ENCODE measurements around the gene GID8. TPM values are rescaled to one million over a fixed set of nuclear protein-coding genes. Genes with fewer than 3 reads are reported as not detected.

GID8 gene
- total RNA-seq, 4 donors from 2014 or later = 23.2 to 34.8 (median 27.9) TPM

GRCh38 chr20:62951896-62952372, 14.0 kb downstream of the GID8 start:
- peaks cover 0 to 42% of the 10 kb centered on the region in 2 donors for H3K36me3 ChIP-seq
- H3K4me3 ChIP-seq = peak overlapping the region in 1 of 2 donors; percentile 48
- no peaks in the 10 kb centered on the region for H3K9me3 ChIP-seq
- WGBS, 2 donors (ENCODE audit: low coverage in 1 of 2) = 82% methylated on average over 3 of the region's 8 CpGs; no CpG with 5 or more reads in 1 of the 2 donors
- no peaks in the 10 kb centered on the region for H3K27me3 ChIP-seq
- no peak for ATAC-seq
- H3K4me1 ChIP-seq = peaks cover 5 to 38% (median 29%) of the 10 kb centered on the region in 3 donors
- TF ChIP-seq POLR2A (IDR thresholded peaks at IDR 0.05) (no peak), EP300 (IDR thresholded peaks at IDR 0.05) (no peak), CTCF (IDR thresholded peaks at IDR 0.05) (no peak), POLR2AphosphoS5 (IDR thresholded peaks at IDR 0.05) (no peak)
- H3K27ac ChIP-seq = peak overlapping the region in 3 of 4 donors; percentile 90 to 98 (median 93)

GRCh38 chr20:62952373-62952967, 14.5 kb downstream of the GID8 start, which contains the start of gene SLC17A9:
Gene SLC17A9 (plus strand): TSS chr20:62952709. CDS start chr20:62952831, 122 bp downstream.
- H3K4me1 ChIP-seq = peaks cover 5 to 33% (median 29%) of the 10 kb centered on the region in 3 donors
- 54% methylated on average over 3 of the region's 37 CpGs; no CpG with 5 or more reads in 1 of the 2 donors for WGBS, 2 donors (ENCODE audit: low coverage in 1 of 2)
- peak within 1 kb of the TSS; percentile 74 to 98 (median 92) for H3K27ac ChIP-seq
- no peaks in the 10 kb centered on the region for H3K27me3 ChIP-seq
- peak; percentile 47 for ATAC-seq
- H3K9me3 ChIP-seq = no peaks in the 10 kb centered on the region
- peaks cover 0 to 36% of the 10 kb centered on the region in 2 donors for H3K36me3 ChIP-seq
- peak; percentile 13 for TF ChIP-seq POLR2AphosphoS5 (IDR thresholded peaks at IDR 0.05)
- no peak for TF ChIP-seq EP300 (IDR thresholded peaks at IDR 0.05)
- no peak for TF ChIP-seq POLR2A (IDR thresholded peaks at IDR 0.05)
- TF ChIP-seq CTCF (IDR thresholded peaks at IDR 0.05) = peak in 2 of 4 experiments; percentile 21 to 22
- peak within 1 kb of the TSS; percentile 3 to 48 for H3K4me3 ChIP-seq

- ATAC-seq = no peak
- Histone ChIP-seq H3K27ac (peak overlapping the region; percentile 74 to 98 (median 92)), H3K27me3 (no peaks in the 10 kb centered on the region), H3K36me3 (peaks cover 0 to 33% of the 10 kb centered on the region in 2 donors), H3K4me1 (peaks cover 5 to 33% (median 29%) of the 10 kb centered on the region in 3 donors), H3K9me3 (no peaks in the 10 kb centered on the region), H3K4me3 (peak overlapping the region in 1 of 2 donors; percentile 48)
- TF ChIP-seq EP300 (IDR thresholded peaks at IDR 0.05) = no peak
- no peak for TF ChIP-seq CTCF (IDR thresholded peaks at IDR 0.05)
- no peak for TF ChIP-seq POLR2A (IDR thresholded peaks at IDR 0.05)
- TF ChIP-seq POLR2AphosphoS5 (IDR thresholded peaks at IDR 0.05) = no peak
- no CpG with 5 or more reads among the region's 19 CpGs for WGBS, 2 donors (ENCODE audit: low coverage in 1 of 2)
Observed at GRCh38 chr20:62952968-62953838, 15.3 kb downstream of the GID8 start.

GRCh38 chr20:62953839-62954703, 16.1 kb downstream of the GID8 start:
- H3K4me1 ChIP-seq = peaks cover 5 to 33% (median 29%) of the 10 kb centered on the region in 3 donors
- no peaks in the 10 kb centered on the region for H3K27me3 ChIP-seq
- WGBS, 2 donors (ENCODE audit: low coverage in 1 of 2) = 4 to 34% methylated on average over 3 to 5 of the region's 32 CpGs
- no peak for TF ChIP-seq CTCF (IDR thresholded peaks at IDR 0.05)
- no peak for TF ChIP-seq POLR2AphosphoS5 (IDR thresholded peaks at IDR 0.05)
- TF ChIP-seq POLR2A (IDR thresholded peaks at IDR 0.05) = peak in 1 of 2 donors; percentile 16
- TF ChIP-seq EP300 (IDR thresholded peaks at IDR 0.05) = no peak
- peak; percentile 90 for ATAC-seq
- H3K4me3 ChIP-seq = peak overlapping the region in 1 of 2 donors; percentile 48
- peaks cover 0 to 29% of the 10 kb centered on the region in 2 donors for H3K36me3 ChIP-seq
- H3K27ac ChIP-seq = peak overlapping the region; percentile 74 to 98 (median 92)
- no peaks in the 10 kb centered on the region for H3K9me3 ChIP-seq
